Epithelial cell of esophagus (primary cell): ENCODE data around the gene USF1.

ENCODE experiments used
- DNase-seq: peaks from one replicate; pipeline ENCODE4 v3.0.0; 2010; ENCODE audit warnings: low read depth
- H3K4me3 ChIP-seq: 2 replicates; pipeline ENCODE4 v1.5.1; 2011; ENCODE audit warnings: mild to moderate bottlenecking, low read length, control low read depth
- TF ChIP-seq, protein P1 (sequence below): IDR thresholded peaks from 2 replicates; pipeline ENCODE4 v1.5.1; 2011; ENCODE audit warnings: low read depth, mild to moderate bottlenecking, low read length, control low read depth, inconsistent platforms; ENCODE audit not compliant: insufficient read depth; ENCODE audit errors: missing control alignments

Gene USF1, protein sequence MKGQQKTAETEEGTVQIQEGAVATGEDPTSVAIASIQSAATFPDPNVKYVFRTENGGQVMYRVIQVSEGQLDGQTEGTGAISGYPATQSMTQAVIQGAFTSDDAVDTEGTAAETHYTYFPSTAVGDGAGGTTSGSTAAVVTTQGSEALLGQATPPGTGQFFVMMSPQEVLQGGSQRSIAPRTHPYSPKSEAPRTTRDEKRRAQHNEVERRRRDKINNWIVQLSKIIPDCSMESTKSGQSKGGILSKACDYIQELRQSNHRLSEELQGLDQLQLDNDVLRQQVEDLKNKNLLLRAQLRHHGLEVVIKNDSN

DNA sequence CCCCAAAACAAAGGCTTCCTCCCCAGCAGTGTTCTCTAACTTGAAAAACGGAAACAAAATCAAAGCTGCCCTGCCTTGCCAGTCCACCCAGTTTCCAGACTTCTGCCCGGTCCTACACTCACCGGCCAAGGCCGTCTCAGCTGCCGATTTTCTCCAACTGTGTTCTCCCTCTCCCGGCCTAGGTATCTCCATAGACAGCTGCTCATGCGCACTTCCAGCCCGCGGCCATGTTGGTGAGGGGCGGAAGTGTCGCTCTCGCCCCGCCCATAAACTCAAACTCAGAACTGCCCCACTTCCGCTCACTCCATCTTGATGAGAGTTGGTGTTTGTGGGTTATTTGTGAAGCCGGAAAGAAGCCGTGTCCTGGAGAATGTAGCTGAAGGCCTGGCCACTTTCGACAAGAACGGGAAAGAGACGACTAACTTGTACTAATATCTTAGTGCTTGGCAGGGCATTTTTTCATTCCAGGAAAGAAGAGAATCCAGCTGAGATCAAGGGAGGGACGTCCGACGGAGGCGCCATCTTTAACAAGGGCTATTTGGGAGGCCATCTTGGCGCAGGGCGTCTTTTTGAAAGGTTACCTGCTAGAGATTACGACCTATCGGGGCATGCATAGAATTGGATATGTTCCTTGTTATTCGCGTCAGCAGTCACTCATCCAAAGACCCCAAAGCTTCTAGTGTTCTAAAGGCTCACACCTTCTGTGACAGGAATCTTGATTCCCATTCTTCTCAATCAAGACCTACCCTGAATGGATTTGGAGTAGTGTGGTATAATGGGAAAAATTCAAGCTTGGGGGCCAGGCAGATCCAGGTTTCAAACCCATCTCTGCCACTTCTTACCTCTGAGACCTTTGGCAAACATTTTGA, at the start of gene USF1:
USF1 (minus strand) TSS at position 242 of the 869 bp plus-strand sequence. CDS start 2,702 bp downstream, outside the sequence.
- DNase-seq: peak; percentile 97
- TF ChIP-seq, protein P1, sequence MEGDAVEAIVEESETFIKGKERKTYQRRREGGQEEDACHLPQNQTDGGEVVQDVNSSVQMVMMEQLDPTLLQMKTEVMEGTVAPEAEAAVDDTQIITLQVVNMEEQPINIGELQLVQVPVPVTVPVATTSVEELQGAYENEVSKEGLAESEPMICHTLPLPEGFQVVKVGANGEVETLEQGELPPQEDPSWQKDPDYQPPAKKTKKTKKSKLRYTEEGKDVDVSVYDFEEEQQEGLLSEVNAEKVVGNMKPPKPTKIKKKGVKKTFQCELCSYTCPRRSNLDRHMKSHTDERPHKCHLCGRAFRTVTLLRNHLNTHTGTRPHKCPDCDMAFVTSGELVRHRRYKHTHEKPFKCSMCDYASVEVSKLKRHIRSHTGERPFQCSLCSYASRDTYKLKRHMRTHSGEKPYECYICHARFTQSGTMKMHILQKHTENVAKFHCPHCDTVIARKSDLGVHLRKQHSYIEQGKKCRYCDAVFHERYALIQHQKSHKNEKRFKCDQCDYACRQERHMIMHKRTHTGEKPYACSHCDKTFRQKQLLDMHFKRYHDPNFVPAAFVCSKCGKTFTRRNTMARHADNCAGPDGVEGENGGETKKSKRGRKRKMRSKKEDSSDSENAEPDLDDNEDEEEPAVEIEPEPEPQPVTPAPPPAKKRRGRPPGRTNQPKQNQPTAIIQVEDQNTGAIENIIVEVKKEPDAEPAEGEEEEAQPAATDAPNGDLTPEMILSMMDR: no peak
- H3K4me3 ChIP-seq: peak within 1 kb of the TSS; percentile 96

DNA sequence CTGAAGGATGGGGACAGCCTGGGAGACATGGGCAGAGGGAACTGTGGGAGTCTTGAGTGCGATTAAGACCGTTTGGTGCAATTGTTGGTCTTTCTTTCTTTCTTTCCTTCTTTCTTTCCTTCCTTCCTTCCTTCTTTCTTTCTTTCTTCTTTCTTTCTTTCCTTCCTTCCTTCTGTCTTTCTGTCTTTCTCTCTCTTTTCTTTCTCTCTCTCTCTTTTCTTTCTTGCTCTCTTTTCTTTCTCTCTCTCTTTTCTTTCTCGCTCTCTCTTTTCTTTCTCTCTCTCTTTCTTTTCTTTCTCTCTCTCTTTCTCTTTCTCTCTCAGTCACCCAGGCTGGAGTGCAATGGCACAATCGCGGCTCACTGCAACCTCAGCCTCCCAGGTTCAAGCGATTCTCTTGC, 49.5 kb upstream of the USF1 start:
- DNase-seq: no peak

DNA sequence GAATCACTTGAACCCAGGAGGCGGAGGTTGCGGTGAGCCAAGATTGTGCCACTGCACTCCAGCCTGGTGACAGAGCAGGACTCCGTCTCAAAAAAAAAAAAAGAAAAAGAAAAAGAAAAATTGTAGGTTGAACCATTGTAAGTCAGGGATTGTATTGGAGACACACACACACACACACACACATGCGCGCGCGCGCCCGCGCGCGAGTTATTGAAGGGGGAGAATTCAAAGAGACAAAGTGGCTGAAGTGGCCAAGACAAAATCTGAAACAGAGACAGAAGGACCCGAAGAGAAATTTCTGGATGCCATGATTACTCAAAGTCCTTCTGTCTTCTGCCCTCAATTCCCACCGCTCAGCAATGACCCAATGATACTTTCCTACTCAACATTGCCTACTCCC, 48.7 kb upstream of the USF1 start:
- TF ChIP-seq, protein P1: no peak

More for the DNA sequence above, 49.5 kb upstream of the USF1 start:
- TF ChIP-seq, protein P1: no peak
- H3K4me3 ChIP-seq: no peak overlapping the region

DNA sequence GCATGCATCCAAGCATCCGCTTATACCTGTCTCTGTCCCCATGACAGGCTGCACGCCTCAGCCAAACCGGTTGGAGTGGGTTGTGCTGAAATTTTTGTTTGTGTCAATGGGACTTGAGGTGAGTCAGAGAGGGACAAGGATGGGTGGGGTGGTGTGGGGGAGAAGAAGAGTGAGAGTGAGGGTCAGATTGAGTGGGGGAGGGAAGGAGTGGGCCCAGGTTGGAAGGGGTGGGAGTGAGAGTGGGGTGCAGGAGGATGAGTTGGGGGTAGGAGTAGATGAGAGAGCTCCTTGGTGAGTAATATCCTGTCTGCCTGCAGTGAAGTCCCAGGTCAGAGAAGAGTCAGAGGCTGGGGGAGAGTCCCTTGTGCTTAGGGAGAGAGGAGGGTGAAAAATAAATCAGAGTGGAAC, 46.8 kb upstream of the USF1 start:
- DNase-seq: peak; percentile 87
- H3K4me3 ChIP-seq: no peak overlapping the region
- TF ChIP-seq, protein P1: no peak

More for the DNA sequence above, 48.7 kb upstream of the USF1 start:
- no peak for DNase-seq
- H3K4me3 ChIP-seq: no peak overlapping the region

DNA sequence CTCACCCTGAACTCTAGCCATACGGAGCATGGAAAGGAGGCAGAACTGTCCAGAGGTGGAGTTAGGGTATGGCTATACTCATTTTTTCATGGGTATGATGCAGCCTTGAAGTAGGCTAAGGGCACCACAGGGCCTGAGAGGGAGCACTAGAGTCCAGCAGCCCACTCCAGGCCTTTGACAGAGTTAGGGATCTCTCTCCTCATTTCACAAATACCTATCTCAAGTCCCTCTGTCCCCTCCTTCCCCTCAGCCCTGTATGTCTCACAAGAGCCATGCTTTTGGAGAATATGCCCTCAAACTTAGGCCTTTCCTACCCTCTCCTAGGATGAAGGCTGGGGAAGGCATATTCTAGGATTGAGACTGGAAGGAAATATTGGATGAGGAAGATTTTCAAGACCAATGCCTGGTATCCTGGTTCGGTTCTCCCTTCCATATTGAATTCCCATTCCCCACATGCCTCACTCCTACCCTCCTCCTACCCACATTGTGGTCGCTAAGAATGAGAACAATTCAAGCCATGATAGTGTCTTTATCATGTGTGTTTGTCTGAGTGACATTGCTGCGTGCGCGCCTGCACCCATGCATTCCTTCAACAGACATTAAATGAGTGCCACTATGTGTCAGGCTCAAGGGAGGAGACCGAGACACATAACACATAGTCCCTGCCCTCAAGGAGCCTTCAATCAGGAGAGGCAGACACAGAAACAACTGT, 46.2 kb upstream of the USF1 start:
- H3K4me3 ChIP-seq: no peak overlapping the region
- TF ChIP-seq, protein P1: no peak
- no peak for DNase-seq

DNA sequence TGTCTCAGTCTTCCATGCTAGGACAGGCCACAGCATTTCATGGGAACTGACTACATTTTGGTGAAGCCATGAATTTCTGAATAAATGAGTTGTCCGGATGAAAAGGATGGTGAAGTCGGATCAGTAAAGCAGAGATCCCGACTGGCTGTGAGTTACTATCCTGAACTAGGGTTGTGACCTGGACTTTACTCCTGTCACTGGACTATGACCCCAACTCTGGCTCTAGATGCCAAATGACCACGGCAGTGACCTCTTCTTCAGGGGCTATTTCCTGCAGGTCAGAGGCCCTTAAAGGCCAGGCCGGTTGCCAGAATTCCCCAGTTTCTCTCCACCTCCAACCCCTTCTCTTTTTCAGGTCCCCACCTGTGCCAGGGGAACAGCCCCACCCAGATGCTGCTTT, 45.3 kb upstream of the USF1 start:
- no peak for DNase-seq
- TF ChIP-seq, protein P1: no peak
- H3K4me3 ChIP-seq: no peak overlapping the region
